HepG2 (cell line): ENCODE data around the gene IL33. TPM values are rescaled to one million over a fixed set of nuclear protein-coding genes. Genes with fewer than 3 reads are reported as not detected.

Source experiments
- BRCA1 ChIP-seq: sonication (generic); formaldehyde crosslinking; IDR thresholded peaks from 2 replicates; pipeline ENCODE4 v1.4.0; 2020; ENCODE audit warnings: missing genetic modification reagents
- ZBTB10 ChIP-seq: sonication (generic); formaldehyde crosslinking; IDR thresholded peaks from 2 replicates; pipeline ENCODE4 v1.4.0; 2020; ENCODE audit warnings: missing genetic modification reagents, borderline replicate concordance
- ZNF253 ChIP-seq: sonication (generic); formaldehyde crosslinking; IDR thresholded peaks from 2 replicates; pipeline ENCODE4 v1.8.0; 2022; ENCODE audit warnings: mild to moderate bottlenecking, missing genetic modification reagents, borderline replicate concordance
- ZNF331 ChIP-seq: sonication (generic); formaldehyde crosslinking; IDR thresholded peaks from 2 replicates; pipeline ENCODE4 v1.4.0; 2020; ENCODE audit warnings: missing genetic modification reagents
- ZNF570 ChIP-seq: sonication (generic); formaldehyde crosslinking; IDR thresholded peaks from 2 replicates; pipeline ENCODE4 v1.4.0; 2020; ENCODE audit warnings: mild to moderate bottlenecking, missing genetic modification reagents, borderline replicate concordance
- ZNF773 ChIP-seq: sonication (generic); formaldehyde crosslinking; IDR thresholded peaks from 2 replicates; pipeline ENCODE4 v1.4.0; 2020; ENCODE audit warnings: missing genetic modification reagents, borderline replicate concordance
- polyA plus RNA-seq, 8 experiments: library from polyadenylated mRNA; depleted of rRNA in 3 of 8; stranded (reverse) in 7 of 8; unstranded in 1 of 8; fragments of >200 nt; fragmentation: Illumina TruSeq in 4 of 8; extraction: Trizol in 4 of 8; gene quantifications; 2 replicates each; pipeline versions ENCODE4 v1.2.1 to v1.2.3, GENCODE V29; 2011 to 2016; ENCODE audit warnings: low read depth in 4 of 8, missing spikeins in 1 of 8, mixed read lengths in 1 of 8; ENCODE audit not compliant: insufficient read depth in 1 of 8
- total RNA-seq, 5 experiments: library from RNA; depleted of rRNA; stranded (reverse); fragments of >200 nt; fragmentation: Illumina TruSeq; extraction: Trizol; gene quantifications; 2 replicates each; pipeline ENCODE4 v1.2.3, GENCODE V29; 2016; ENCODE audit warnings: low read depth in 1 of 5
- TF ChIP-seq, protein P1 (sequence below): sonication (generic); formaldehyde crosslinking; conservative IDR thresholded peaks from 2 replicates; pipeline ENCODE4 v1.4.0; 2020; ENCODE audit warnings: mild to moderate bottlenecking, missing genetic modification reagents, moderate library complexity
- TF ChIP-seq, protein P2 (sequence below): sonication (generic); formaldehyde crosslinking; IDR thresholded peaks from 2 replicates; pipeline ENCODE4 v1.8.1; 2023; ENCODE audit warnings: mild to moderate bottlenecking, moderate library complexity, missing genetic modification reagents

Gene IL33
- total and polyA plus RNA-seq, 2 of the 13 experiments (the other 11 are each of a cell fraction or from before 2014, with no cell fraction given), result 0.05 TPM; not detected in 1

- TF ChIP-seq ZBTB10 (CRISPR knock-in tag) (no peak), ZNF570 (CRISPR knock-in tag) (no peak), ZNF253 (no peak), ZNF331 (CRISPR knock-in tag) (no peak), BRCA1 (no peak), ZNF773 (CRISPR knock-in tag) (no peak)
- TF ChIP-seq, protein P1, sequence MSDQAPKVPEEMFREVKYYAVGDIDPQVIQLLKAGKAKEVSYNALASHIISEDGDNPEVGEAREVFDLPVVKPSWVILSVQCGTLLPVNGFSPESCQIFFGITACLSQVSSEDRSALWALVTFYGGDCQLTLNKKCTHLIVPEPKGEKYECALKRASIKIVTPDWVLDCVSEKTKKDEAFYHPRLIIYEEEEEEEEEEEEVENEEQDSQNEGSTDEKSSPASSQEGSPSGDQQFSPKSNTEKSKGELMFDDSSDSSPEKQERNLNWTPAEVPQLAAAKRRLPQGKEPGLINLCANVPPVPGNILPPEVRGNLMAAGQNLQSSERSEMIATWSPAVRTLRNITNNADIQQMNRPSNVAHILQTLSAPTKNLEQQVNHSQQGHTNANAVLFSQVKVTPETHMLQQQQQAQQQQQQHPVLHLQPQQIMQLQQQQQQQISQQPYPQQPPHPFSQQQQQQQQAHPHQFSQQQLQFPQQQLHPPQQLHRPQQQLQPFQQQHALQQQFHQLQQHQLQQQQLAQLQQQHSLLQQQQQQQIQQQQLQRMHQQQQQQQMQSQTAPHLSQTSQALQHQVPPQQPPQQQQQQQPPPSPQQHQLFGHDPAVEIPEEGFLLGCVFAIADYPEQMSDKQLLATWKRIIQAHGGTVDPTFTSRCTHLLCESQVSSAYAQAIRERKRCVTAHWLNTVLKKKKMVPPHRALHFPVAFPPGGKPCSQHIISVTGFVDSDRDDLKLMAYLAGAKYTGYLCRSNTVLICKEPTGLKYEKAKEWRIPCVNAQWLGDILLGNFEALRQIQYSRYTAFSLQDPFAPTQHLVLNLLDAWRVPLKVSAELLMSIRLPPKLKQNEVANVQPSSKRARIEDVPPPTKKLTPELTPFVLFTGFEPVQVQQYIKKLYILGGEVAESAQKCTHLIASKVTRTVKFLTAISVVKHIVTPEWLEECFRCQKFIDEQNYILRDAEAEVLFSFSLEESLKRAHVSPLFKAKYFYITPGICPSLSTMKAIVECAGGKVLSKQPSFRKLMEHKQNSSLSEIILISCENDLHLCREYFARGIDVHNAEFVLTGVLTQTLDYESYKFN (CRISPR knock-in tag), result no peak
- TF ChIP-seq, protein P2, sequence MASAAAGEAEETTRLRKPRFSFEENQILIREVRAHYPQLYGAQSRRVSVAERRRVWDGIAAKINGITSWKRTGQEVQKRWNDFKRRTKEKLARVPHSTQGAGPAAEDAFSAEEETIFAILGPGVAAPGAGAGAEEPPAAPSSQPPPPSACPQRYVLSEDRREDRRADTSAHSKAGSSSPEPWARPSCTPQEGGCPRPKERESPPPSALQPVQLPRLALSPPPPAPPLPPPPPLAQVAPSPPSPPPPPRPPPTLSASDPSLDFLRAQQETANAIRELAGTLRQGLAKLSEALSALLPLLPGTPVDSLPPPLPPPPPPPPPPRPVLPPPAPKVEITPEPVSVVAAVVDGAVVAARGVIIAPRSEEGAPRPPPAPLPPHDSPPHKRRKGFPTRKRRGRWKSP, result no peak
- TF ChIP-seq, all 625 proteins: peak for 5
Observed at GRCh38 chr9:6197330-6197729, 18.3 kb upstream of the IL33 start (continued).
